ENCODE results near the gene COL4A2. TPM values are rescaled to one million over a fixed set of nuclear protein-coding genes. Genes with fewer than 3 reads are reported as not detected.

Gene COL4A2
- total RNA-seq, 1 experiment from 2014 or later = 66.0 TPM

GRCh38 chr13:110285991-110286832 lies 20.9 kb upstream of the COL4A2 start:
- ChIA-PET CTCF (interaction anchor here (1.9 kb wide), 1 partner anchor 11 kb away, joined by 6 read pairs; no protein-coding TSS in a partner anchor), POLR2A (no interaction called here)
- no peaks in the 10 kb centered on the region for H3K9me3 Mint-ChIP-seq (ENCODE audit: unreplicated experiment)
- no peak for DNase-seq (ENCODE audit: unreplicated experiment)
- no peaks in the 10 kb centered on the region for H3K27me3 Mint-ChIP-seq (ENCODE audit: insufficient read depth, unreplicated experiment)
- no TSS peak for BruUV-seq (replicated peaks)
- H3K4me3 Mint-ChIP-seq (ENCODE audit: unreplicated experiment) = no peak overlapping the region
- no peak overlapping the region for H3K27ac Mint-ChIP-seq (ENCODE audit: low read depth, unreplicated experiment)
- TF ChIP-seq CTCF (IDR thresholded peaks at IDR 0.05; ENCODE audit: unreplicated experiment) = no peak
- H3K36me3 Mint-ChIP-seq (ENCODE audit: insufficient read depth, unreplicated experiment) = peaks cover 5% of the 10 kb centered on the region
- intact Hi-C loops (cut with micrococcal nuclease) = no loop called here
- H3K4me1 Mint-ChIP-seq (ENCODE audit: insufficient read depth, unreplicated experiment) = no peaks in the 10 kb centered on the region

- CTCF ChIA-PET = no interaction called here
- POLR2A ChIA-PET = no interaction called here
- Mint-ChIP-seq H3K9me3 (ENCODE audit: unreplicated experiment) (no peaks in the 10 kb centered on the region), H3K4me1 (ENCODE audit: insufficient read depth, unreplicated experiment) (no peaks in the 10 kb centered on the region), H3K27me3 (ENCODE audit: insufficient read depth, unreplicated experiment) (no peaks in the 10 kb centered on the region), H3K36me3 (ENCODE audit: insufficient read depth, unreplicated experiment) (peaks cover 5% of the 10 kb centered on the region), H3K27ac (ENCODE audit: low read depth, unreplicated experiment) (peak overlapping the region; percentile 28), H3K4me3 (ENCODE audit: unreplicated experiment) (no peak overlapping the region)
- no peak for DNase-seq (ENCODE audit: unreplicated experiment)
- intact Hi-C loops (cut with micrococcal nuclease) = no loop called here
- TF ChIP-seq CTCF (IDR thresholded peaks at IDR 0.05; ENCODE audit: unreplicated experiment) = no peak
- BruUV-seq (replicated peaks) = no TSS peak
These were observed 20.0 kb upstream of the COL4A2 start for GRCh38 chr13:110286833-110287819.

- Mint-ChIP-seq H3K4me1 (ENCODE audit: insufficient read depth, unreplicated experiment) (no peaks in the 10 kb centered on the region), H3K27ac (ENCODE audit: low read depth, unreplicated experiment) (no peak overlapping the region), H3K36me3 (ENCODE audit: insufficient read depth, unreplicated experiment) (peaks cover 5% of the 10 kb centered on the region), H3K4me3 (ENCODE audit: unreplicated experiment) (no peak overlapping the region), H3K9me3 (ENCODE audit: unreplicated experiment) (no peaks in the 10 kb centered on the region), H3K27me3 (ENCODE audit: insufficient read depth, unreplicated experiment) (no peaks in the 10 kb centered on the region)
- TF ChIP-seq CTCF (IDR thresholded peaks at IDR 0.05; ENCODE audit: unreplicated experiment) = no peak
- CTCF ChIA-PET = interaction anchor here (0.6 kb wide), 1 partner anchor 95 kb away, joined by 3 read pairs; no protein-coding TSS in a partner anchor
- DNase-seq (ENCODE audit: unreplicated experiment) = no peak
- intact Hi-C loops (cut with micrococcal nuclease) = no loop called here
- no TSS peak for BruUV-seq (replicated peaks)
- POLR2A ChIA-PET = no interaction called here
These were observed 17.9 kb upstream of the COL4A2 start for GRCh38 chr13:110289174-110289573.

GRCh38 chr13:110289661-110290060 lies 17.4 kb upstream of the COL4A2 start:
- peaks cover 5% of the 10 kb centered on the region for H3K36me3 Mint-ChIP-seq (ENCODE audit: insufficient read depth, unreplicated experiment)
- no peaks in the 10 kb centered on the region for H3K4me1 Mint-ChIP-seq (ENCODE audit: insufficient read depth, unreplicated experiment)
- TF ChIP-seq CTCF (IDR thresholded peaks at IDR 0.05; ENCODE audit: unreplicated experiment) = no peak
- no peaks in the 10 kb centered on the region for H3K27me3 Mint-ChIP-seq (ENCODE audit: insufficient read depth, unreplicated experiment)
- no peak for DNase-seq (ENCODE audit: unreplicated experiment)
- H3K27ac Mint-ChIP-seq (ENCODE audit: low read depth, unreplicated experiment) = no peak overlapping the region
- no TSS peak for BruUV-seq (replicated peaks)
- H3K4me3 Mint-ChIP-seq (ENCODE audit: unreplicated experiment) = no peak overlapping the region
- ChIA-PET CTCF (interaction anchor here (0.6 kb wide), 1 partner anchor 95 kb away, joined by 3 read pairs; no protein-coding TSS in a partner anchor), POLR2A (no interaction called here)
- intact Hi-C loops (cut with micrococcal nuclease) = no loop called here
- no peaks in the 10 kb centered on the region for H3K9me3 Mint-ChIP-seq (ENCODE audit: unreplicated experiment)
